Measurements from ENCODE around the gene TIMMDC1. TPM values are rescaled to one million over a fixed set of nuclear protein-coding genes. Genes with fewer than 3 reads are reported as not detected.
"Not testable (repeated sequence)": the region's sequence is repeated elsewhere in the genome, so short reads cannot be mapped to it uniquely, and the experiment has no call there.

The TIMMDC1 gene
- total RNA-seq, 2 donors from 2014 or later = 91.0 to 94.0 TPM

DNA sequence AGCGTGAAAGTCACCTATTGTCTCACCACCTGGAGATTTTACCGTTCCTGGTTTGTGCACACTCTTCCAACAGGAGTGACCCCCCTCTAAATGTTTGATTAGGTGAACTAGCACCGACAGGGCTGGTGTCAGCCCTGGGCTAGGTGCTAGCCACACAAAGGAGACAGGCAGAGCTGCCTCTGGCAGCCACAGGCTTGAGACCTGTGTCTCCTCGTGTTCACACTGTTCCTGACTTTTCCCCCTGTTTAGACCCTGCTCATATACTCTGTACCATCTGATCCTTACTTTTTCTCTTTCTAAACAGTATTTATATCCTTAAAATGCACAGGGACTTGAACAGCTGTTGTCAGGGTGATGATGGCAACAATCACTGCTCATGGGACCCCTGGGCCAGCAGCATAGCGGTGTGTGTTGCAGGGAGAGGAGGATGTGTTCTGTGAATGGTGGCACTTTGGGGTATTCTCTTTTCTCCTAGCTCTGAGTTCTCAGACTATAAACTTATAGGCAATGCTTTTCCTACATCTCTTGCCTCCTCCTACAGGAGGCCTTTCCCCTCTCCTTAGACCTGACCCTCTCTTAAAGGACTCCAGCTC lies 55.6 kb downstream of the TIMMDC1 start:
- Mint-ChIP-seq H3K4me3 (no peak overlapping the region), H3K27ac (no peak overlapping the region), H3K9me3 (no peaks in the 10 kb centered on the region), H3K4me1 (ENCODE audit: low read depth in 2 of 2) (no peaks in the 10 kb centered on the region), H3K36me3 (no peaks in the 10 kb centered on the region), H3K27me3 (peaks cover 0 to 2% of the 10 kb centered on the region in 2 donors)
- ATAC-seq = peak in 1 of 2 donors; percentile 12
- no peak for DNase-seq (ENCODE audit: low spot score)

DNA sequence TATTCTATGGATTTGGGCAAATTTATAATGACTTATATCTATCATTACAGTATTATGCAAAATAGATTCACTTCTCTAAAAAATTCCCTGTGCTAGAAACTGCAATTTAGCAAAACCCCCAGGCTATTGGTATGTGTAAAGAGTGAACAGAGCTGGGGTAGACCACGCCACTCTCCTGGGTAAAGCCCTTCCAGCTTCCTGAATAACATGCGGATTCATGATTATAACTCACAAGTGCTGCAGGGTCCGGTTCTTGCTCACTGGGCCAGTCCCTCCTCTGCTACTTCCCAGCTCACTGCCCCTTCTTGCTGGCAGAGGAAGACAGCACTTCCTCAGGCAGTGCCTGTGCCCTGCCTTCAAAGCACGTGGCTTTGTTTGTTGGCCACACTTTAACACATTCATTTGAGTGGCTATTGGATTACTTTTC lies 57.0 kb downstream of the TIMMDC1 start:
- Mint-ChIP-seq H3K27me3 (peaks cover 0 to 4% of the 10 kb centered on the region in 2 donors), H3K4me1 (ENCODE audit: low read depth in 2 of 2) (peaks cover 4 to 7% of the 10 kb centered on the region in 2 donors), H3K9me3 (no peaks in the 10 kb centered on the region), H3K4me3 (no peak overlapping the region), H3K27ac (peak overlapping the region in 1 of 2 donors; percentile 3), H3K36me3 (no peaks in the 10 kb centered on the region)
- ATAC-seq (no peak), DNase-seq (ENCODE audit: low spot score) (no peak)

- Mint-ChIP-seq H3K36me3 (no peaks in the 10 kb centered on the region), H3K4me3 (no peak overlapping the region), H3K27ac (no peak overlapping the region), H3K27me3 (peaks cover 0 to 4% of the 10 kb centered on the region in 2 donors), H3K9me3 (no peaks in the 10 kb centered on the region), H3K4me1 (ENCODE audit: low read depth in 2 of 2) (peaks cover 4 to 9% of the 10 kb centered on the region in 2 donors)
- no peak for ATAC-seq
- no peak for DNase-seq (ENCODE audit: low spot score)
Measured at GRCh38 chr3:119555929-119556328, 57.6 kb downstream of the TIMMDC1 start.

DNA sequence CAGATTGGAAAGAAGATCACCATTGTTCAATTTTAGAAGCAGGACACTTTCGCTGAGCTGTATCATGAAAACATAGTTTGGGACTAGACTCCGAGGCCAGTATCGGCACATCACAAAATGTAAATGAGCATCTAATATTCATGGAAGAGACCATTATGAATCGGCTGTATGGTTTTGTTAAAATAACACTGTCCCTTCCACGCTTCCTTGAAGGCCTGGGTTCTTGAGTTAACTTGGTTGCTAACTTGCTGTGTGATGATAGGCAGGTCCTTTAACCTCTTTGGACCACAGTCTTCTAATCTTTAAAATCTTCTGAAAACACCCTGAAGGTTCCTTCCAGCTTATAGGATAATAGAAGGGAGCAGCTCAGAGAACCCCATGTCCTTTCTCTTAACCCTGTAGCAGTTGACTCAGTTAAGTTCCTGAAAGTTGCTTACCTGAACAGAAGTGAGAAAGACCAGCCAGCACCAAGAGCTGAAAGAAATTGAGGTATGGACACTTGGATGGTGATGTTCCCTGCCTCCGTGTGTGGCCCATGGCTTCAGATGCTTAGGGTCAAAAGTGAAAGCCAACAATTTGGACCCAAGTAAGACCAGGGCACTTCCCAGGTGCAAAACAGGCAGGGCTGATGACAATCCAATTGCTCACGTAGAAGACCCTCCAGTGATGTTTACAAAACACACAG lies 59.0 kb downstream of the TIMMDC1 start:
- no peak for DNase-seq (ENCODE audit: low spot score)
- H3K4me1 Mint-ChIP-seq (ENCODE audit: low read depth in 2 of 2) = peaks cover 9 to 10% of the 10 kb centered on the region in 2 donors
- no peak overlapping the region for H3K27ac Mint-ChIP-seq
- H3K36me3 Mint-ChIP-seq = no peaks in the 10 kb centered on the region
- ATAC-seq = no peak
- H3K4me3 Mint-ChIP-seq = no peak overlapping the region
- H3K27me3 Mint-ChIP-seq = peaks cover 0 to 4% of the 10 kb centered on the region in 2 donors
- H3K9me3 Mint-ChIP-seq = no peaks in the 10 kb centered on the region

- no peak overlapping the region for H3K4me3 Mint-ChIP-seq
- H3K4me1 Mint-ChIP-seq (ENCODE audit: low read depth in 2 of 2) = peaks cover 14 to 15% of the 10 kb centered on the region in 2 donors
- DNase-seq (ENCODE audit: low spot score) = no peak
- no peaks in the 10 kb centered on the region for H3K36me3 Mint-ChIP-seq
- H3K27me3 Mint-ChIP-seq = peaks cover 0 to 4% of the 10 kb centered on the region in 2 donors
- no peak for ATAC-seq
- H3K27ac Mint-ChIP-seq = no peak overlapping the region
- H3K9me3 Mint-ChIP-seq = no peaks in the 10 kb centered on the region
Measured at GRCh38 chr3:119557877-119558269, 59.5 kb downstream of the TIMMDC1 start.

- DNase-seq (ENCODE audit: low spot score) (no peak), ATAC-seq (no peak)
- Mint-ChIP-seq H3K27ac (peak overlapping the region in 1 of 2 donors; percentile 46), H3K36me3 (no peaks in the 10 kb centered on the region), H3K27me3 (peaks cover 0 to 4% of the 10 kb centered on the region in 2 donors), H3K9me3 (no peaks in the 10 kb centered on the region), H3K4me3 (no peak overlapping the region), H3K4me1 (ENCODE audit: low read depth in 2 of 2) (peaks cover 15% of the 10 kb centered on the region in 2 donors)
Measured at GRCh38 chr3:119558626-119559317, 60.4 kb downstream of the TIMMDC1 start.

GRCh38 chr3:119559441-119559963 lies 61.2 kb downstream of the TIMMDC1 start, which contains the start of gene CD80:
CD80 (minus strand) TSS chr3:119559614; CDS start chr3:119557728, 1,886 bp downstream.
- peak within 1 kb of the TSS; percentile 46 to 70 for H3K27ac Mint-ChIP-seq
- DNase-seq (ENCODE audit: low spot score) = peak; percentile 72
- H3K4me1 Mint-ChIP-seq (ENCODE audit: low read depth in 2 of 2) = peaks cover 15% of the 10 kb centered on the region in 2 donors
- ATAC-seq = peak; percentile 59 to 66
- peak within 1 kb of the TSS; percentile 30 for H3K4me3 Mint-ChIP-seq
- no peaks in the 10 kb centered on the region for H3K36me3 Mint-ChIP-seq
- no peaks in the 10 kb centered on the region for H3K9me3 Mint-ChIP-seq
- H3K27me3 Mint-ChIP-seq = peaks cover 0 to 4% of the 10 kb centered on the region in 2 donors

- no peaks in the 10 kb centered on the region for H3K36me3 Mint-ChIP-seq
- H3K4me1 Mint-ChIP-seq (ENCODE audit: low read depth in 2 of 2) = peaks cover 15% of the 10 kb centered on the region in 2 donors
- H3K27me3 Mint-ChIP-seq = peaks cover 0 to 4% of the 10 kb centered on the region in 2 donors
- H3K4me3 Mint-ChIP-seq = no peak overlapping the region
- no peaks in the 10 kb centered on the region for H3K9me3 Mint-ChIP-seq
- H3K27ac Mint-ChIP-seq = peak overlapping the region in 1 of 2 donors; percentile 50
- no peak for DNase-seq (ENCODE audit: low spot score)
- no peak for ATAC-seq
Measured at GRCh38 chr3:119560160-119560559, 61.8 kb downstream of the TIMMDC1 start.

- peak; percentile 93 to 95 for ATAC-seq
- DNase-seq (ENCODE audit: low spot score) = peak; percentile 83
- Mint-ChIP-seq H3K4me1 (ENCODE audit: low read depth in 2 of 2) (peaks cover 15 to 19% of the 10 kb centered on the region in 2 donors), H3K9me3 (no peaks in the 10 kb centered on the region), H3K4me3 (peak overlapping the region; percentile 78), H3K27ac (peak overlapping the region; percentile 84 to 91), H3K36me3 (no peaks in the 10 kb centered on the region), H3K27me3 (peaks cover 9 to 13% of the 10 kb centered on the region in 2 donors)
Measured at GRCh38 chr3:119562307-119562961, 64.1 kb downstream of the TIMMDC1 start.

- DNase-seq (ENCODE audit: low spot score); H3K27ac Mint-ChIP-seq; ATAC-seq; H3K36me3 Mint-ChIP-seq; H3K9me3 Mint-ChIP-seq; H3K4me3 Mint-ChIP-seq: not testable (repeated sequence)
- Mint-ChIP-seq H3K4me1 (ENCODE audit: low read depth in 2 of 2) (peaks cover 15 to 19% of the 10 kb centered on the region in 2 donors), H3K27me3 (peaks cover 15 to 16% of the 10 kb centered on the region in 2 donors)
Measured at GRCh38 chr3:119563334-119563733, 65.0 kb downstream of the TIMMDC1 start.

GRCh38 chr3:119569156-119569555 lies 70.8 kb downstream of the TIMMDC1 start:
- Mint-ChIP-seq H3K27ac (no peak overlapping the region), H3K27me3 (peaks cover 18 to 21% of the 10 kb centered on the region in 2 donors), H3K4me1 (ENCODE audit: low read depth in 2 of 2) (peaks cover 0 to 6% of the 10 kb centered on the region in 2 donors), H3K4me3 (no peak overlapping the region), H3K9me3 (no peaks in the 10 kb centered on the region), H3K36me3 (no peaks in the 10 kb centered on the region)
- DNase-seq (ENCODE audit: low spot score) = no peak
- ATAC-seq = no peak

GRCh38 chr3:119570229-119570628 lies 71.9 kb downstream of the TIMMDC1 start:
- Mint-ChIP-seq H3K9me3 (no peaks in the 10 kb centered on the region), H3K27ac (no peak overlapping the region)

DNA sequence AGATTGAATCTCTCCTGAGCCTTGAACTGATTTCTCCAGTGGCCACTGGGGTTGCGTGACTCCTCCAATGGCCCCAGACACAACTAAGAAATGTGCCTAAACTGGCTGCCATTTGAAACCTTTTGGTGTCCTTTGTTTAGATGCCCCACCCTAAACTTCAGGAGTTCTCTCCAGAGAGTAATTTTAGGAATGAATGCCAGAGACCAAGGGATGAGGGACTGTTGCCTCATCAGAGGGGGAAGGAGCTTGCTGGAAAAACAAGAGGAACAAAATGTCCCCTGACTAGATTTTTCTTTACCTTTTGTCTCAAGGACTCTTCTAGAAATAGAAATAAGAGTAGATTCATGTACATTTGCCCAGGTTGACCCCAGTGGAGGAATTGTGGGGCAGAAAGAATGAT lies 72.9 kb downstream of the TIMMDC1 start:
- Mint-ChIP-seq H3K27me3 (peaks cover 13 to 17% of the 10 kb centered on the region in 2 donors), H3K4me1 (ENCODE audit: low read depth in 2 of 2) (peaks cover 0 to 5% of the 10 kb centered on the region in 2 donors), H3K36me3 (no peaks in the 10 kb centered on the region), H3K27ac (no peak overlapping the region), H3K9me3 (no peaks in the 10 kb centered on the region), H3K4me3 (no peak overlapping the region)
- ATAC-seq = no peak
- no peak for DNase-seq (ENCODE audit: low spot score)

More at GRCh38 chr3:119570229-119570628, 71.9 kb downstream of the TIMMDC1 start:
- Mint-ChIP-seq H3K36me3 (no peaks in the 10 kb centered on the region), H3K27me3 (peaks cover 18 to 21% of the 10 kb centered on the region in 2 donors), H3K4me3 (no peak overlapping the region), H3K4me1 (ENCODE audit: low read depth in 2 of 2) (peaks cover 0 to 6% of the 10 kb centered on the region in 2 donors)
- DNase-seq (ENCODE audit: low spot score) = no peak
- ATAC-seq = peak in 1 of 2 donors; percentile 67
